HG03066 (cell line): ENCODE results near the gene ACOX2.
A peak's percentile ranks its signal among the peaks of the same experiment; 100 is the strongest.
"Not testable (repeated sequence)": the region's sequence is repeated elsewhere in the genome, so short reads cannot be mapped to it uniquely, and the experiment has no call there.

Experiments
- ATAC-seq: cut with Tn5 transposase; IDR thresholded peaks from one replicate; pipeline ENCODE4 v1.9.1; 2021; ENCODE audit warnings: low read depth; ENCODE audit not compliant: unreplicated experiment

Gene ACOX2

GRCh38 chr3:58535531-58536500, 1.2 kb downstream of the ACOX2 start:
- no peak for ATAC-seq

DNA sequence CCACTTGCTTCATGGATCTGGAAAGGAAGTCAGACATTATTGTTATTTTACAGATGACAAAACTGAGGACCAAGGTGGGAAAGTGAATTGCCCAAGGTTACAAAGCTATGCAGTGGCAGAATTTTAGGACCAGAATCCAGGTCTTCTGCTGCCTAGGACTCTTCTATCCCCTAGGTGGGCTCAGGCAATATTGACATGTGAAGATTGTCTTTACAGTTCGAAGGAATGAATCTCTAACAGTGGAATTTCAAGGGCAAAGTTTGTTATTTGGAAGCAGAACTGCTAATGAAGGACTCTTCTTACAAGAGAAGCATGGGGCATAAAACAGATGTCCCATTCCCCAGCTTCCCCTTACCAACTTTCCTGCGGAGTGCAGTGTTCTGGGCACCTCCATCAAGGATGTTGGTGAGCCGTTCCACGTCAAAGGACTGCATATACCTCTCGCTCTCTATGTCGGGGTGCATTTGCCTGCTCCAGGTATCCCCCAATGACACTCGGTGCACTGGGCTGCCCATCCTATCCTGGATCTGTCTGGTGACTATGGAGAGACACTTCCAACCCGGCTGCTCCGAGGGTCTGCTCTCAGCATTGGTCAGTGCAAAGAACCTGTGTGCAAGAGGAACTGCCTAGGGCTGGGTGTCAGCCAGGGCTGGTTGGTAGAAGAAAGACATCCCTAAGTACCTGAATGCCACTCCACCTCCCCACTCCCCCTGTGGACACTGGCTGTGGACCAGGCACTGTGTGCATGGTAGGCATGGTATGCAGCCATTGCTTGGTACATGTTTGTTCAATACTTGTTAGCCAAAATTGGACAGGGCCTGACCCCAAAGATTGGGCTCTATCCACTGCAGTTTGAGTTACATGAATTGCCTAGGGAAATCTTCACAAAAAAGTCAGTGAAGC, 2.1 kb downstream of the ACOX2 start:
- ATAC-seq = no peak

- peak; percentile 90 for ATAC-seq
Observed at GRCh38 chr3:58532794-58533220, 4.2 kb downstream of the ACOX2 start.

DNA sequence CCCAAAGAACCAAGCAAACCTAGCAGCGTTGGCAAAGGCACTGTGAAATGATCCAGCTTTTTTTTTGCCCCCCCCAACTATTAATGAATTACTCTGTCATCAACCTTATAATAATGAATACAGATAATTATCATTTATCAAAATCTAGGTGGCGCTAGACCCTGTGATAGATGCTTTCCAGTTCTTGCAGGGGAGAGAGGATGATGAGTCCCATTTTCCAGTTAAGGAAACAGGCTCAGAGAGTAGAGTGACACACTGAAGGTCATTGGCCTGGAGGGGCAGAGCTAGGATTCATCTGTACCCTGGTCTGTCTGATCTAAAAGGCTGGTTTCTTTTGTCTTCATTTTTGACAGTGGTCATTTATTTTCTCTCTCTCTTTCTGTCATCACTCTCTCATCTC, 5.0 kb downstream of the ACOX2 start:
- no peak for ATAC-seq

DNA sequence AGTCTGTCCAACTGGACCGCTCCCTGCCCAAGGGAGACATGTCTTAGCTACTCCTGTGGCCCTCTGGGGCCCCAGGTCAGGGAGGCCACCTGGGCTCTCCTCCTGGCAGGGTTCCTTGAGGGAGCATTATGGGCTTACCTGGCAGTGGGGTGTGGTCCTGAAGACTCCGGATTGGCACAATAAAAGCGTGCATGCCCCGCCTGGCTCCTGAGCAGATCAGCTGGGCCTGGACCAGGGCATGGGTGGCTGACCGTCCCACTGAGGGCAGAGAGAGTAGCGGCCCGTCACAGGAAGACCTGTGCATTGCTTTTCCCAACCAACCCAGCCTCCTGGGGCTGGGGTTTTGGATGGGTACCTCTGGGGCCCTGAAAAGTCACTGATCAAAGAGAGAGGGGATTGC, 5.4 kb downstream of the ACOX2 start:
- no peak for ATAC-seq

DNA sequence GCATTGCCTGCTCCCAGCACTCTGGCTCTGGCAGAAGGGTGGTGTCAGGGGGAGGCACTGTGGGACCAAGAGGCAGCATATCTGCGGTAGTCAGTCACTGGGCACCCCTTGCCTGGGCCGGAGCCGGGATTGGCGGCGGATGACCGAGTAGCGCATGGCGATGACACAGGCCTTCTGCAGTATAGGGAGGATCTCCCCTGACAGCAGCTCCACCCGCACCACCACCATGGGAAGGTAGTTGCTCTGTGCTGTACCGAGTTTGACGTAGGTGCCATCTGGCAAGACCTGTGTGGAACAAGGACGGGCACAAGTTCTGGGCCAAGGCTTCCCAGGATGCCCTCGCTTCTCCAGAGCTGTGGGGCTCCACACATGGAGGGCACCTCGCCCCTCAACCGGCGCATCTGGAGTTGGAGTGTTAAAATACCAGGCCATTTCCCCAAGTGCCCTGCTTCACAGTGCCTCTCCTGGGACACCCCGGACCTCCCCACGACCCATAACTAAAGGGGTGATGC, 6.6 kb downstream of the ACOX2 start:
- no peak for ATAC-seq

- no peak for ATAC-seq
Observed at GRCh38 chr3:58529516-58530353, 7.3 kb downstream of the ACOX2 start.

DNA sequence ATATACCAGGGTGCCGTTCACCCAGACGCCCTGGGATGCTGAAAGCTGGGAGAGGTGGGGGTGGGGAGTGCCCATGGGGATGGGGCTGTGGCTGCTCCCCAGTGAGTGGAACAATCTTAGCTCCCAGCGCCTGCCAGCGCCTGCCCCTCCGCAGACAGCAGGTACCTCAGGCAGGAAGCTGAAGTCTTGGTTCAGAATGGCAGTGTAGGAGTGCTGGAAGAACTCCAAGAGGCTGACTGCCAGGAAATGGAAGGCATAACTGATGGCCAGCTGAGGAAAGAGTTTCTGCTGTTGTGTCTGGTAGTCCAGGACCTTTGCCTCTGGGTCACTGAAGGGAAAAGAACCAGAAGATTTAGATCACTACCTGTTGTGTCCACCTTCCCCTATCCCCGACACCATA, 8.4 kb downstream of the ACOX2 start:
- ATAC-seq = no peak

DNA sequence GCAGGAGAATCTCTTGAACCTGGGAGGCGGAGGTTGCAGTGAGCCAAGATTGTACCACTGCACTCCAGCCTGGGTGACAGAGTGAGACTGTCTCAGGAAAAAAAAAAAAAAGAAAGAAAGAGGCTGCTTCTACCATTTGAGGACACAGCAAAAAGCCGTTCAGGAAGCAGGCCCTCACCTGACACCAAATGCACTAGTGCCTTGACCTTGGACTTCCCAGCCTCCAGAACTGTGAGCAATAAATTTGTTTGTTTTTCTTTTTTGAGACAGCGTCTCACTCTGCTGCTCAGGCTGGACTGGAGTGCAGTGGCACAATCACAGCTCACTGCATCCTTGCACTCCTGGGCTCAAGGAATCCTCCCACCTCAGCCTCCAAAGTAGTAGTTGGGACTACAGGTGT, 9.6 kb downstream of the ACOX2 start:
- not testable (repeated sequence) for ATAC-seq

DNA sequence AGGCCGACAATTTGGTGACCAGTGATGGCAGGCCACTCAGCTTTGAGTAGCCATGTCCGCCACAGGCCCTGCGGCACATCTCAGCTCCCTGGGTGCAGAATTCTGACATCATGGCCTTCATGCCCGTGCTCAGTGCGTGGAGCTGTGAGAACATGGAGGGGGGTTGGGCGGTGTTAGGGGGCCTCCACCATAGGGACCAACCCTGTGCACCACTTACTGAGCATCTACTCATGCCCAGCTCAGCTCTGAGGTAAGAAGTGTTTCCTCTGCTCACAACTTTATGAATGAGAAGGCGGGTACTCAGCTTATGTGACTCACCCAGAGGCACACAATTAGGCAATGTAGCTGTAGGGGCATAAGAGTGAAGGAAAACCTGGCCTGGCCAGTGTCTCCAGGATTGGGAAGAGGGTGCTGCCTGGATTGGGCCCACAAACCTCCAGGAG, 10.5 kb downstream of the ACOX2 start:
- no peak for ATAC-seq

GRCh38 chr3:58524326-58524888, 12.6 kb downstream of the ACOX2 start:
- ATAC-seq = no peak

- no peak for ATAC-seq
Observed at GRCh38 chr3:58522759-58523425, 14.1 kb downstream of the ACOX2 start.

GRCh38 chr3:58521917-58522631, 14.9 kb downstream of the ACOX2 start:
- no peak for ATAC-seq

GRCh38 chr3:58521336-58521670, 15.7 kb downstream of the ACOX2 start:
- no peak for ATAC-seq

DNA sequence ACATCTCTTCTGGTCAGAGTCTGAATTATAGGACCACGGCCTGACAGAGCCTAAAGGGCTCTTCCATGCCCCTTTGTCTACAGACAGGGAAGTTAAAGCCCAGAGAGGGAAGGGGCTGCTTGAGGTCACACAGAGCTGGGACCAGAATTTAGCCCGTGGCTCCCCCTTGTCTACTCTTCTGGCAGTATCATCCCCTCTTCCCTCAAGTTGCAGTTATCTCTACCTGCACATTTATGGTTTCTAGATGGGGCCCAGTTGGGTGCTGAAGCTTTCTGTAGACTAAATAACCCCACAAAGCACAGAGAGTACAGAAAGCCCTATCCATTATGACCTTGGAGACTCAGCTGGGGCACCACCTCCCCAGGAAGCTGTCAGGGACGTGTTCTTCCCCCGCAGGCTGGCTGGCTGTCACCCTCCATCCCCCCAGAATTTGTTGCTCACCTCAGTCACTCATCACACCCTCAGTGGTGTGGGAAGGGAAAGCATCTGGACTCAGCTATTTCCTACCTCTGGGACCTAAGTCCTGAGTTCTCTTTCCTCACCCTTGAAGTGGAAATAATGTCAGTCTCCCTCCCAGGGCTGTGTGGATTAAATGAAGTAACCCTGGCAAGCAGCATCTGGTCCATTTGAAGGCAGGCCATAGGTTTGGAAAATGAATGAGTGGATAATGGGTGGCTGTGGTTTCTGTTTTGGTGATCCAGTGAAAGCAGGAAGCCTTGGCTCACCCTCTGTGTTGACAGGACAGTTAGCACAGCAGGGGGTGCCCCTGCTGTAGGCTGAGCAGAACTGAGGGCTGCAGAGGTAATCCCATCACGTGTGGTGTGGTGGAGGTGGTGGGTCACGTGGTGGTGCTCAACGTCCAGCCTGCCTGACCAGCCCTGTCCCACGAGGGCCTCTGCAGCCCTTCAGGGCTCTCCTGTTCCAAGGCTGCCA, 16.3 kb downstream of the ACOX2 start:
- ATAC-seq = no peak

- no peak for ATAC-seq
Observed at GRCh38 chr3:58519668-58520402, 17.2 kb downstream of the ACOX2 start.

DNA sequence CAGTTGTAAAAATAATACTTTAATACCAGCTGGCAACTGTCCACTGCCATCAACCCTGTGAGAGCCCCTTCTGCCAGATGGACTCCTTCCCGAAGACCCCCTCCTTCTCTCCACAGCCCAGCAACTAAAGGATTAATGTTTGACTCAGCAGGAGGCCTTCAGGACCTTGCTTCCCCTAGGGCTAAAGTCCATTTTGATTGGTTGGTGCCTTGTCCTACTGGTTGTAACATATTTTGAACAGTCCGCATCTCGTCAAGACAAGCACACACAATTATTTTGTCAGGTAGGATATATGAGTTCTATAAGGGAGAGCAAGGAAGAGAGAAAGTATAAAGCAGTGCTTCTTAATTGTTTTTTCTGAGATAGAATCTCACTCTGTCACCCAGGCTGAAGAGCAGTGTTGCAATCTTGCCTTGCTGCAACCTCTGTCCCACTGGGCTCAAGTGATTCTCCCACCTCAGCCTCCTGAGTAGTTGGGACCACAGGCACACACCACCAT, 18.6 kb downstream of the ACOX2 start:
- no peak for ATAC-seq
